ENCODE results near the gene ESF1.
"Not testable (repeated sequence)": the region's sequence is repeated elsewhere in the genome, so short reads cannot be mapped to it uniquely, and the experiment has no call there.

DNA sequence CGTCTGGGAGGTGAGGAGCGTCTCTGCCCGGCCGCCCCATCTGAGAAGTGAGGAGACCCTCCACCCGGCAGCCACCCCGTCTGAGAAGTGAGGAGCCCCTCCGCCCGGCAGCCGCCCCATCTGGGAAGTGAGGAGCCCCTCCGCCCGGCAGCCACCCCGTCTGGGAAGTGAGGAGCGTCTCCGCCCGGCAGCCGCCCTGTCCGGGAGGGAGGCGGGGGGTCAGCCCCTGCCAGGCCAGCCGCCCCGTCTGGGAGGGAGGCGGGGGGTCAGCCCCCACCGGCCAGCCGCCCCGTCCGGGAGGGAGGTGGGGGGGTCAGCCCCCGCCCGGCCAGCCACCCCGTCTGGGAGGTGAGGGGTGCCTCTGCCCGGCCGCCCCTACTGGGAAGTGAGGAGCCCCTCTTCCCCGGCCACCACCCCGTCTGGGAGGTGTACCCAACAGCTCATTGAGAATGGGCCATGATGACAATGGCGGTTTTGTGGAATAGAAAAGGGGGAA lies 24.2 kb downstream of the ESF1 start:
- TF ChIP-seq, protein P1, sequence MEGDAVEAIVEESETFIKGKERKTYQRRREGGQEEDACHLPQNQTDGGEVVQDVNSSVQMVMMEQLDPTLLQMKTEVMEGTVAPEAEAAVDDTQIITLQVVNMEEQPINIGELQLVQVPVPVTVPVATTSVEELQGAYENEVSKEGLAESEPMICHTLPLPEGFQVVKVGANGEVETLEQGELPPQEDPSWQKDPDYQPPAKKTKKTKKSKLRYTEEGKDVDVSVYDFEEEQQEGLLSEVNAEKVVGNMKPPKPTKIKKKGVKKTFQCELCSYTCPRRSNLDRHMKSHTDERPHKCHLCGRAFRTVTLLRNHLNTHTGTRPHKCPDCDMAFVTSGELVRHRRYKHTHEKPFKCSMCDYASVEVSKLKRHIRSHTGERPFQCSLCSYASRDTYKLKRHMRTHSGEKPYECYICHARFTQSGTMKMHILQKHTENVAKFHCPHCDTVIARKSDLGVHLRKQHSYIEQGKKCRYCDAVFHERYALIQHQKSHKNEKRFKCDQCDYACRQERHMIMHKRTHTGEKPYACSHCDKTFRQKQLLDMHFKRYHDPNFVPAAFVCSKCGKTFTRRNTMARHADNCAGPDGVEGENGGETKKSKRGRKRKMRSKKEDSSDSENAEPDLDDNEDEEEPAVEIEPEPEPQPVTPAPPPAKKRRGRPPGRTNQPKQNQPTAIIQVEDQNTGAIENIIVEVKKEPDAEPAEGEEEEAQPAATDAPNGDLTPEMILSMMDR (IDR thresholded peaks at IDR 0.05), result not testable (repeated sequence)
- not testable (repeated sequence) for TF ChIP-seq POLR2AphosphoS5 (IDR thresholded peaks at IDR 0.05)

Measured in sigmoid colon (tissue), 4 donors.